H1 (cell line): ENCODE data around the gene AQP6.

Source experiments
- CREB1 ChIP-seq: IDR thresholded peaks from 2 replicates; pipeline ENCODE4 v1.6.1; 2012; ENCODE audit warnings: inconsistent platforms
- EGR1 ChIP-seq: IDR thresholded peaks from 2 replicates; pipeline ENCODE4 v1.6.1; 2011; ENCODE audit warnings: low read depth, low read length, borderline replicate concordance
- EP300 ChIP-seq, 2 experiments: IDR thresholded peaks; 1 replicate in 1 of 2; 2 replicates in 1 of 2; pipeline ENCODE4 v1.6.1; 2011 to 2012; ENCODE audit warnings: low read depth in 2 of 2, low read length in 2 of 2, mild to moderate bottlenecking in 2 of 2, borderline replicate concordance in 1 of 2, inconsistent platforms in 1 of 2, moderate library complexity in 1 of 2
- EZH2 ChIP-seq: fragments of 200-600 bp; sonication (generic); IDR thresholded peaks from 2 replicates; pipeline ENCODE4 v1.7.1; 2012; ENCODE audit warnings: low read depth, mild to moderate bottlenecking, moderate library complexity, low read length, inconsistent platforms; ENCODE audit not compliant: severe bottlenecking
- JUND ChIP-seq: IDR thresholded peaks from 2 replicates; pipeline ENCODE4 v1.6.1; 2011; ENCODE audit warnings: mild to moderate bottlenecking, improper control_type of control experiment, low read length
- KDM4A ChIP-seq: IDR thresholded peaks from one replicate; pipeline ENCODE4 v1.7.1; 2012; ENCODE audit warnings: low read depth, mild to moderate bottlenecking, moderate library complexity, low read length, inconsistent platforms; ENCODE audit not compliant: severe bottlenecking
- POLR2A ChIP-seq, 2 experiments: IDR thresholded peaks; 1 replicate in 1 of 2; 2 replicates in 1 of 2; pipeline ENCODE4 v1.6.1; 2011; ENCODE audit warnings: low read depth in 2 of 2, low read length in 2 of 2, mild to moderate bottlenecking in 2 of 2; ENCODE audit errors: control extremely low read depth in 1 of 2
- RAD21 ChIP-seq, 2 experiments: IDR thresholded peaks in 1 of 2; conservative IDR thresholded peaks in 1 of 2; 2 replicates each; pipeline ENCODE4 v1.6.1; 2011; ENCODE audit warnings: low read depth in 2 of 2, low read length in 2 of 2, improper control_type of control experiment in 1 of 2, inconsistent platforms in 1 of 2, mild to moderate bottlenecking in 1 of 2, moderate library complexity in 1 of 2
- RBBP5 ChIP-seq: IDR thresholded peaks from 2 replicates; pipeline ENCODE4 v1.7.1; 2012; ENCODE audit warnings: low read depth, mild to moderate bottlenecking, inconsistent platforms, low read length, moderate library complexity, borderline replicate concordance
- SIN3A ChIP-seq, 2 experiments: IDR thresholded peaks in 1 of 2; conservative IDR thresholded peaks in 1 of 2; 2 replicates each; pipeline ENCODE4 v1.6.1; 2011 to 2012; ENCODE audit warnings: low read length in 2 of 2, improper control_type of control experiment in 1 of 2, low read depth in 1 of 2, mild to moderate bottlenecking in 1 of 2
- USF2 ChIP-seq: IDR thresholded peaks from 2 replicates; pipeline ENCODE4 v1.6.1; 2011; ENCODE audit warnings: low read length, improper control_type of control experiment
- TF ChIP-seq, protein P1 (sequence below), 3 experiments: IDR thresholded peaks; 1 replicate in 2 of 3; 2 replicates in 1 of 3; pipeline versions ENCODE4 v1.5.1 to v1.6.1; 2011; ENCODE audit warnings: low read length in 3 of 3, mild to moderate bottlenecking in 3 of 3, inconsistent platforms in 2 of 3, low read depth in 1 of 3, moderate library complexity in 1 of 3; ENCODE audit not compliant: insufficient read depth in 1 of 3; ENCODE audit errors: control extremely low read depth in 1 of 3

DNA sequence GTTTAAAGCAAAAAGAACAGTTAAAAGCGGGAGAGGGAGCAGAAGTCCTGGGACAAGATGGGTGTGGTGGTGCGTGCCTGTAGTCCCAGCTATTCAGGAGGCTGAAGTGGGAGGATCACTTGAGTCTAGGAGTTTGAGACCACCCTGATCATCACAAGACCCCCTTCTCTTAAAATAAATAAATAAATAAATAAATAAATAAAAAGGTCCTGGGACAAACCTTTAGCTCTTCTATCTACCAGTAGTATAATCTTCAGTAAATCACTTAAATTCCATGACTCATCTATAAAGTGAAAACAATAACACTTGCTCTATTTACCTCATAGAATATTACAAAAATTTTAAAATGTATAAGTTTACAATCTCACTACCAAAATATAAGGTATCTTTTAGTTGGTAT, 46.8 kb downstream of the AQP6 start:
- no peak for TF ChIP-seq USF2
- no peak for TF ChIP-seq EZH2
- no peak for TF ChIP-seq SIN3A (conservative IDR thresholded peaks at IDR 0.05 in 1 of 2, IDR thresholded peaks at IDR 0.05 in 1 of 2; ENCODE audit: low read depth in 1 of 2, low read length in 2 of 2)
- TF ChIP-seq, protein P1, sequence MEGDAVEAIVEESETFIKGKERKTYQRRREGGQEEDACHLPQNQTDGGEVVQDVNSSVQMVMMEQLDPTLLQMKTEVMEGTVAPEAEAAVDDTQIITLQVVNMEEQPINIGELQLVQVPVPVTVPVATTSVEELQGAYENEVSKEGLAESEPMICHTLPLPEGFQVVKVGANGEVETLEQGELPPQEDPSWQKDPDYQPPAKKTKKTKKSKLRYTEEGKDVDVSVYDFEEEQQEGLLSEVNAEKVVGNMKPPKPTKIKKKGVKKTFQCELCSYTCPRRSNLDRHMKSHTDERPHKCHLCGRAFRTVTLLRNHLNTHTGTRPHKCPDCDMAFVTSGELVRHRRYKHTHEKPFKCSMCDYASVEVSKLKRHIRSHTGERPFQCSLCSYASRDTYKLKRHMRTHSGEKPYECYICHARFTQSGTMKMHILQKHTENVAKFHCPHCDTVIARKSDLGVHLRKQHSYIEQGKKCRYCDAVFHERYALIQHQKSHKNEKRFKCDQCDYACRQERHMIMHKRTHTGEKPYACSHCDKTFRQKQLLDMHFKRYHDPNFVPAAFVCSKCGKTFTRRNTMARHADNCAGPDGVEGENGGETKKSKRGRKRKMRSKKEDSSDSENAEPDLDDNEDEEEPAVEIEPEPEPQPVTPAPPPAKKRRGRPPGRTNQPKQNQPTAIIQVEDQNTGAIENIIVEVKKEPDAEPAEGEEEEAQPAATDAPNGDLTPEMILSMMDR (IDR thresholded peaks at IDR 0.05; ENCODE audit: control extremely low read depth in 1 of 3, insufficient read depth in 1 of 3, low read depth in 1 of 3, low read length in 3 of 3), result no peak
- no peak for TF ChIP-seq EP300 (IDR thresholded peaks at IDR 0.05; ENCODE audit: borderline replicate concordance in 1 of 2, low read depth in 2 of 2, low read length in 2 of 2)
- TF ChIP-seq JUND, result no peak
- no peak for TF ChIP-seq EGR1
- TF ChIP-seq RAD21 (IDR thresholded peaks at IDR 0.05 in 1 of 2, conservative IDR thresholded peaks at IDR 0.05 in 1 of 2; ENCODE audit: low read depth in 2 of 2, low read length in 2 of 2), result no peak
- TF ChIP-seq RBBP5, result no peak
- no peak for TF ChIP-seq CREB1
- no peak for TF ChIP-seq KDM4A
- no peak for TF ChIP-seq POLR2A (IDR thresholded peaks at IDR 0.05; ENCODE audit: control extremely low read depth in 1 of 2, low read depth in 2 of 2, low read length in 2 of 2)
